Measurements from ENCODE around the gene HSF2. TPM values are rescaled to one million over a fixed set of nuclear protein-coding genes. Genes with fewer than 3 reads are reported as not detected.

Gene HSF2
- total and polyA plus RNA-seq, 2 of the 13 experiments (the other 11 are each of a cell fraction or from before 2014, with no cell fraction given): 24.8 to 26.4 TPM

DNA sequence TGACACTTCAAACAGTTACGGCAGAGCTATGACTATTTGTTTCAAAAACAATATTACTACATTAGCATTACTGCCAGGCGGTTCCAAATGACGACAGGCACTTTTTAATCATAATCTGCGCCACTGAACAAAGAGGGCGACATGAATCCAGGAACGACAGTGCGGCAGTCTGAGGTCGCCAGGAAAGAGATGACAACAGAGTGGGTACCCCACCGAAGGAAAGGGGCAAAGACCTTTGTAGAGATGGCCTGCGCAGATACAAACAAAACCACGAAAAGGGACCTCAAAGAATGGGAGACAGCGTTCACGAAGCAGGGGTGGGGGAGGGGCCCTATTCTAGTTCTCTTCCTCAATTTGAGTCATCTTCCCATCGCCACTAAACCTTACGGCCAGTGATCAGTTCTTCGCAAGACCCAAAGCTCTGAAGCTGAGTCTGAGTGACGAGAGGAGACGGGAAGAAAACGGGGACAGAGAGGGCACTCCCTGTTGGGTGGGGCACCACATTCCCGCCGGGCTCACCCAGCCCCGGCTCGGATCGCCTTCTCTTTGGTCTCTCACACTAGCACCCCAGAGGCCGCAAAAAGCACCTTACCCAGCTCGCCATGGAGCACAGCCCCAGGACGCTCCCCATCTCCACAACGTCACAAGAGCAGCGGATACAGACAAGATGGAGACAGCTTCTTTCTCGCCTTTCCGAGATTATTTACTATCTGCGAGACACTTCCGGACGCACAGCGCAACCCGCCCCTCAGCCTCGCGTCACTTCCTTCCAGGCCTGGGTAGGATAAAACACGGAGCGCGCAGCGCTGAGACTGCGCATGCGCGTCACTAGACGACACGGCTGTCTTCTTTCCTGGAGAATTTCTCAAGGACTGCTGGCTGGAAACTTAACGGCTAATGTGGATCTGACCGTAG is 71.9 kb downstream of the HSF2 start, which contains the start of gene SERINC1 (continued):
- TF ChIP-seq MAZ (IDR thresholded peaks at IDR 0.05; ENCODE audit: borderline replicate concordance, low read depth, low read length) (peak; percentile 44; the same call in 1 of the 2 replicates), MAZ (CRISPR knock-in tag; IDR thresholded peaks at IDR 0.05; ENCODE audit: low read depth) (peak; percentile 67; the same call in 1 of the 2 replicates), SSRP1 (CRISPR knock-in tag; IDR thresholded peaks at IDR 0.05) (peak; percentile 40; the same call in 1 of the 2 replicates), ZNF879 (CRISPR knock-in tag; IDR thresholded peaks at IDR 0.05) (0 out of 2 replicates have a peak, but pooled peaks have one; percentile 64), ZNF883 (CRISPR knock-in tag; IDR thresholded peaks at IDR 0.05; ENCODE audit: not compliant biosample characterization) (peak; percentile 30), DR1 (CRISPR knock-in tag; IDR thresholded peaks at IDR 0.05) (peak; percentile 81; the same call in 1 of the 2 replicates), HDAC6 (IDR thresholded peaks at IDR 0.05; ENCODE audit: low read depth, low read length) (no peak), FOXJ3 (CRISPR knock-in tag; IDR thresholded peaks at IDR 0.05; ENCODE audit: borderline replicate concordance) (no peak; the same call in 1 of the 2 replicates), RCOR2 (CRISPR knock-in tag; IDR thresholded peaks at IDR 0.05) (no peak), ZNF101 (CRISPR knock-in tag; IDR thresholded peaks at IDR 0.05; ENCODE audit: borderline replicate concordance, low read depth) (no peak), ZNF550 (CRISPR knock-in tag; IDR thresholded peaks at IDR 0.05; ENCODE audit: borderline replicate concordance) (0 out of 2 replicates have a peak, but pooled peaks have one; percentile 54), ZNF552 (CRISPR knock-in tag; IDR thresholded peaks at IDR 0.05; ENCODE audit: borderline replicate concordance) (no peak), XRCC5 (optimal IDR thresholded peaks at IDR 0.05; ENCODE audit: low read length) (no peak), ZNF24 (IDR thresholded peaks at IDR 0.05) (no peak), ZBTB1 (CRISPR knock-in tag; IDR thresholded peaks at IDR 0.05; ENCODE audit: borderline replicate concordance) (no peak; the same call in 1 of the 2 replicates), JUNB (CRISPR knock-in tag; IDR thresholded peaks at IDR 0.05; ENCODE audit: borderline replicate concordance) (no peak), ZNF446 (CRISPR knock-in tag; IDR thresholded peaks at IDR 0.05) (peak; percentile 41; the same call in 1 of the 2 replicates), ZNF629 (CRISPR knock-in tag; conservative IDR thresholded peaks at IDR 0.05) (no peak), GTF3A (CRISPR knock-in tag; conservative IDR thresholded peaks at IDR 0.05) (0 out of 2 replicates have a peak, but pooled peaks have one; percentile 45), ARNTL (CRISPR knock-in tag; IDR thresholded peaks at IDR 0.05) (peak; percentile 57; the same call in 1 of the 2 replicates), ELF1 (CRISPR knock-in tag; IDR thresholded peaks at IDR 0.05) (peak; percentile 88)
- TF ChIP-seq, protein P1, sequence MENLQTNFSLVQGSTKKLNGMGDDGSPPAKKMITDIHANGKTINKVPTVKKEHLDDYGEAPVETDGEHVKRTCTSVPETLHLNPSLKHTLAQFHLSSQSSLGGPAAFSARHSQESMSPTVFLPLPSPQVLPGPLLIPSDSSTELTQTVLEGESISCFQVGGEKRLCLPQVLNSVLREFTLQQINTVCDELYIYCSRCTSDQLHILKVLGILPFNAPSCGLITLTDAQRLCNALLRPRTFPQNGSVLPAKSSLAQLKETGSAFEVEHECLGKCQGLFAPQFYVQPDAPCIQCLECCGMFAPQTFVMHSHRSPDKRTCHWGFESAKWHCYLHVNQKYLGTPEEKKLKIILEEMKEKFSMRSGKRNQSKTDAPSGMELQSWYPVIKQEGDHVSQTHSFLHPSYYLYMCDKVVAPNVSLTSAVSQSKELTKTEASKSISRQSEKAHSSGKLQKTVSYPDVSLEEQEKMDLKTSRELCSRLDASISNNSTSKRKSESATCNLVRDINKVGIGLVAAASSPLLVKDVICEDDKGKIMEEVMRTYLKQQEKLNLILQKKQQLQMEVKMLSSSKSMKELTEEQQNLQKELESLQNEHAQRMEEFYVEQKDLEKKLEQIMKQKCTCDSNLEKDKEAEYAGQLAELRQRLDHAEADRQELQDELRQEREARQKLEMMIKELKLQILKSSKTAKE (CRISPR knock-in tag; IDR thresholded peaks at IDR 0.05; ENCODE audit: borderline replicate concordance): no peak
- TF ChIP-seq, protein P2, sequence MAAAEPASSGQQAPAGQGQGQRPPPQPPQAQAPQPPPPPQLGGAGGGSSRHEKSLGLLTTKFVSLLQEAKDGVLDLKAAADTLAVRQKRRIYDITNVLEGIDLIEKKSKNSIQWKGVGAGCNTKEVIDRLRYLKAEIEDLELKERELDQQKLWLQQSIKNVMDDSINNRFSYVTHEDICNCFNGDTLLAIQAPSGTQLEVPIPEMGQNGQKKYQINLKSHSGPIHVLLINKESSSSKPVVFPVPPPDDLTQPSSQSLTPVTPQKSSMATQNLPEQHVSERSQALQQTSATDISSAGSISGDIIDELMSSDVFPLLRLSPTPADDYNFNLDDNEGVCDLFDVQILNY (CRISPR knock-in tag; conservative IDR thresholded peaks at IDR 0.05): no peak
- TF ChIP-seq, protein P3, sequence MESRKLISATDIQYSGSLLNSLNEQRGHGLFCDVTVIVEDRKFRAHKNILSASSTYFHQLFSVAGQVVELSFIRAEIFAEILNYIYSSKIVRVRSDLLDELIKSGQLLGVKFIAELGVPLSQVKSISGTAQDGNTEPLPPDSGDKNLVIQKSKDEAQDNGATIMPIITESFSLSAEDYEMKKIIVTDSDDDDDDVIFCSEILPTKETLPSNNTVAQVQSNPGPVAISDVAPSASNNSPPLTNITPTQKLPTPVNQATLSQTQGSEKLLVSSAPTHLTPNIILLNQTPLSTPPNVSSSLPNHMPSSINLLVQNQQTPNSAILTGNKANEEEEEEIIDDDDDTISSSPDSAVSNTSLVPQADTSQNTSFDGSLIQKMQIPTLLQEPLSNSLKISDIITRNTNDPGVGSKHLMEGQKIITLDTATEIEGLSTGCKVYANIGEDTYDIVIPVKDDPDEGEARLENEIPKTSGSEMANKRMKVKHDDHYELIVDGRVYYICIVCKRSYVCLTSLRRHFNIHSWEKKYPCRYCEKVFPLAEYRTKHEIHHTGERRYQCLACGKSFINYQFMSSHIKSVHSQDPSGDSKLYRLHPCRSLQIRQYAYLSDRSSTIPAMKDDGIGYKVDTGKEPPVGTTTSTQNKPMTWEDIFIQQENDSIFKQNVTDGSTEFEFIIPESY (CRISPR knock-in tag; IDR thresholded peaks at IDR 0.05): 0 out of 2 replicates have a peak, but pooled peaks have one; percentile 33
